SW 1271 (cell line): ENCODE data around the gene TBC1D10A.
"Not testable (repeated sequence)": the region's sequence is repeated elsewhere in the genome, so short reads cannot be mapped to it uniquely, and the experiment has no call there.

Source experiments
- DNase-seq, 2 experiments: peaks; one replicate each; lab custom pipeline; 2025; lab: John Stamatoyannopoulos, UW

The TBC1D10A gene

DNA sequence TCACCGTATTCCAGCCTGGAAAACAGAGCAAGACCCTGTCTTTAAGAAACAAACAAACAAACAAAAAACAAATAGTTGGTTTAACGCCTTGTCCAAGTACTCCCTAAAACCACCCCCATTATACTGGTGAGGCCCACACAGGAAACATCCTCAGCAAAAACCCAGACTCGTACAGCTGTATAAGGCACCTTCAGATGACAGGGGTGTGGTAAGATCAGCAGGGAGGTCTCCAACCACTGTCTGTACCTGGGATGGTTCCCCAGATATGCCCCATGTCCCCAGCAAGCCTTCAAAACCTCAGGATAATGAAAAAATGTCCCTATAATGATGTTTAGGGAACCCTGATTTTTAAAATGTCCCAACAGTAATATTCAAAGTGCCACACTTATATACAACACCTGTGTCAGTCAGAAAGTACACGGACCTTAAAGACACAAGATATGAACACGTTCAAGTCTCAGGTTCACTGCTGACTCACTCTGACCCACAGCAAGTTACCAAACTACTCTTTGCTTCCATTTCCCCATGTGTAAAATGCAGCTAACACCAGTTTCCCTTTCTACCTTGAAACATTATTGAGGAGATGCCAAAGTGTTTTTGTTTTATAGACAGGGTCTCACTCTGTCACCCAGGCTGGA lies 20.6 kb upstream of the TBC1D10A start:
- no peak for DNase-seq

- DNase-seq = no peak
These were observed 17.9 kb upstream of the TBC1D10A start for GRCh38 chr22:30344447-30345200.

DNA sequence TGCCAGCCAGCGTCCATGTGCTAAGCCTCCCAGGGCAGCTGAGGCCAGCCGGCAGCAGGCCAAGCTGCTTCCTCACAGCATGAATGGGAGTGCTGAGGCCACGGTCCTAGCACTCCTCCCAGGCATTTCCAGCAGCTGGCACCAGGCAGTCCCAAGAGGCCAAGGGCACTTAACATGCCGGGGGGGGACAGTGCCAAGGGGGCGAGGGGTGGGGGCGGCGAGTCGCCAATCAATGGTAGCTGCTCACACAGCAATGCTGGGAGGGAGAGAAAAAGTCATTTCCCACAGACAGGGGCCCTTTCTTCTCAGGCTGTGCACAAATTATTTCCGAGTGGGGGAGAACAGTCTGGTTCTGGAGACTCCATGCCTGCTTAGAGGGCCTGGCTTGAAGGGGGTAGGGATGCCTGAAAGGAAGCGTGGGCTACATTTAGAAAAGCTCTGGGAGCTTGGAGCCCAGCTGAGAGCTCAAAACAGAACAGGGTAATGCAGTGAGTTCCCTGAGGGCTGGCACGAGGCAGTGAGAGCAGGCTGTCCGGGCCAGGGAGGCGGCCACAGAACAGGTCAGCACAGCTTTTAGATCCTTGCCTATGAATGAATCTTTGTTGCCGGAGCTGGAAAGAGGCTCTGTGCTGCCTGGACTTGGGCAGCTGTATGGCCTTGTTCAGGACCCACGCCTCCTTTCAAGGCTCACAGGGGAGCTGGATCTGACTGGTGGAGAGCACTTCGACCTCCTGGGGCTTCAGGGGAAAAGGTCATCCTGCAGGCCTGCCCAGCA lies 14.4 kb upstream of the TBC1D10A start:
- DNase-seq = no peak

- no peak for DNase-seq
These were observed 12.1 kb upstream of the TBC1D10A start for GRCh38 chr22:30338802-30339201.

- not testable (repeated sequence) for DNase-seq
These were observed 11.6 kb upstream of the TBC1D10A start for GRCh38 chr22:30338341-30338740.

- no peak for DNase-seq
These were observed 10.7 kb upstream of the TBC1D10A start for GRCh38 chr22:30337461-30337778.

GRCh38 chr22:30336752-30337460 lies 10.2 kb upstream of the TBC1D10A start:
- no peak for DNase-seq

- DNase-seq = no peak
These were observed 8.5 kb upstream of the TBC1D10A start for GRCh38 chr22:30335236-30335635.

GRCh38 chr22:30334646-30335045 lies 7.9 kb upstream of the TBC1D10A start:
- DNase-seq = no peak

- no peak for DNase-seq
These were observed 7.0 kb upstream of the TBC1D10A start for GRCh38 chr22:30333707-30334087.

DNA sequence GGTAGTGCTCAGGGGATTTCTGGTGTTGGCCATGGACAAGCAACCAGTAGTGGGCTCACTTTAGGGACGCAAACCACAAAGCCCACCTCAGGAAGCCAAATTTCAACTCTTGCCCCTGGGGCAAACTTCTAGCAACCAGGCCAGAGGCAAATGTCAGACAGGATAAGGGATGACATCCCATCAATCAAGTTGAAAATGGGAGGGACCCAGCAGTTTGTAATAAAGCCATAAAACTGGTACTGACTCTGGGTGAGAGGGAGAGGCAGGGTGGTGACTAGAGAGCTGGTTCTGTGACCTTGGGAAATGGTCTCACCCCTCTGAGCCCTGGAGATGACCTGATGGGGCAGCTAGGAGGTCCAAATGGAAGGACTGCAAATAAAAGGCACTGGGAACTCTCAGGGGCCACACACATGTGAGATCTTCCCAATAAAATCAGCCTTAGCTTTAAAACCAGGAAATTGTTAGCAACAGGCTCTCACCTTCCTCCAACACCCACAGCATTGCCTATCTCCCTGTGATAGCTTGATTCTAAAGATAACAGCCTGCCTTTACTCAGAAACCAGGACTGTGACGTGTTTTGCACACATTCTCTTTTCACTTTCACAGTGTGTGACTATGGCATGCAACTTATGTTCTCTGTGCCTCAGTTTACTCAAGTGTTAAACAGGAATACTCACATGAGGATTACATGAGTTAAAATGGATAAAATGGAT lies 6.4 kb upstream of the TBC1D10A start:
- no peak for DNase-seq

DNA sequence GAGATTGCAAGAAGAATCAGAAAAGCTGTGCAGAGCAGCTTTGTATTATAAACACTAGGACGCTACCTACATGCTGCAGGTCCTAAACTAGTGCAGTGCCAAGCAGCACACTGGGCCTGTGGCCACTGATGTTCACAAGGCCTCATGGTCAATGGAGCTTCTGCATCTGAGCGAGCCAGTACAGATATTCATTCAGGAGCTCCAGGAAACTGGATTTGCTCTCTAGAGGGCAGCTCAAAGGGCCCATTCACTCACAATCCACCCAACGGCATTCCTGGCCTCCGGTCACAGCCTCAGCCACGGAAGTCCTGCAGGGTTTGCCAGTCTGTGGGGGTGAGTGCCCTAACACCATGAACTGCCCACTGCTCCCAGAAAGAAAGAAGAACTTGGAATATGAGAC lies 5.8 kb upstream of the TBC1D10A start:
- no peak for DNase-seq

DNA sequence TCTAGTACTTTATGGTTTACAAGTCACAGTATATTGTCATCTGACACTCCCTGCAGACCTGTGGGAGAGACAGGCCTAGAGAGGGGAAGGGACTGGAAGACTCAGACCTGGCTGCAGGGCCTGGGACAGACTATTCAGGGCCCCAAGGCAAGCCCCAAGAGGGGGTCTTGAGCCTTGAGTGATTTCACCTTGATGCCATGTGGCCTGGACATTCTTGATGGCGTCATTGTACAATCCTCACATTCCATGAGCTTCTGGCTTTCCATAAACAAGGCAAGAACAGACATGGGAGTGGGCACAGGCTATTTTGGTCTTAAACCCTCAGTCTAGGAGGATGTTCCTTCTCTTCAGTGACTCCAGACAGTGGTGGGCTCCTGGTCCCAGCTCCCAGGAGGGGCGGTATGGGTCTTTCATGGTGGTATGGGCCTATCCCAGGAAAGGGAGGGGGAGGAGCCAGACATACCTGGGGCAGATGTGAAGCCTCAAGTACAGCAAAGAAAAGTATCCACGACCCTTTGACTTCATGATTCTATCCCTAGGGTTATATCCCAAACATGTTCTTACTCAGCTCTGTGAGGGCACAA lies 1.8 kb upstream of the TBC1D10A start:
- no peak for DNase-seq

GRCh38 chr22:30327864-30328345 lies 1.2 kb upstream of the TBC1D10A start:
- DNase-seq = no peak

GRCh38 chr22:30326255-30326705 lies 461 bp downstream of the TBC1D10A start:
- DNase-seq = peak in 1 of 2 experiments; percentile 37

DNA sequence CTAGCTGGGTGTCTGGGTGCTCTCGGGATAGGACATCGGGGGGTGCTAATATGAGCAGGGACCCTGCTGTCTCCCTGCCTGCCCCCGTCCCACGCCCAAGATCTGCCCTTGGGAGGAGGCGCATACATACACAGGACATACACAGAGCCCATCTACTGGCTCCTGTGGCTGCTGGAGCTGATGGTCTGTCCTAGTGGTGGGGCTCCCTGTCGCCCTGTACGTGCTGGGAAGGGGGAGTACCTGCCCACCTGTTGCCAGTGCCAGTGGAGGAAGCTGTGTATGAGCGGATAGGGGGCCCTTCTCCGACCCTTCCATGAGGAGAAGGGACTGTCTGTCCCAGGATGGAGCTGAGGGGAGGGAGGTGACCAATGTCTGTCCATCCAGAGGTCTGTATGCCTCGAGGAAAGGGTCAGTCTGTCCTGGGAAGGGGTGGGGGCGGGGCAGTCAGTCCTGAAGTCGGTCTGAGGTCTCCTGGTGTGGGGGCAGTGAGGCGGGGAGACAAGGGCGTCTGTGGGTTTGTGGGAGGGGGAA lies 952 bp downstream of the TBC1D10A start:
- DNase-seq = no peak

- peak; percentile 11 to 59 for DNase-seq
These were observed 1.5 kb downstream of the TBC1D10A start for GRCh38 chr22:30325065-30325720.

DNA sequence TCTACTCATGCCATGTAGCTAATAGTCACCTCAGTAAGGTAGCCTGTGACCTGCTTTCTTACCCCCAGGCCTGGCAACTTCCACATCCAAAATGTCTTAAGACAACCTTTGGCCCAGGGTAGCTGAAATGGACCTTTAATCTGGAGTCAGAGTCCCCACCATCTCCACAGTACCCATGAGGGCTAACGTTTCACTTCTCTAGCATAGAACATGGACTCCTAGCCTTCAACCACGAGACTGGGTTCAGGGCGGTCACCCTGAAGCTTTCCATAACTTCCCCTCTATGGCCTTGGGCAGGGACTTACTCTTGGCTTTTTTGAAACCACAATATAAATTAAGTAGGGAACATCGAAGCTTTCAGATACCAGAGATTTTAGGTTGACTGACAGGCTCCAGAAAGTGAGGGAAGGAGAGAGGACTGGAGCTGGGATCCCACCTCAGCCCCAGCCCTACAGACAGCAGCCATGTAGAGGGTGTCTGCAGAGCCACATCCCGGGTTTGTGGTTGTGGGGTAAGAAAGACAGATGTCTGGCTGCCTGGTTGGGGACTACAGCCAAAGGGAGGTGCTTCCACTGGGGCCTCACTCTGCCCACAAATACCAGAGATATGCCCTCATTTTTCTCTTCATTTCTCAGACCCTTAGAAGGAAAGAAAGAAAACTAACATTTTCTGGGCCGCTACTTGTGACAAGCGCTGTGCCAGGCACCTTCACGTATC lies 2.6 kb downstream of the TBC1D10A start:
- DNase-seq = no peak

DNA sequence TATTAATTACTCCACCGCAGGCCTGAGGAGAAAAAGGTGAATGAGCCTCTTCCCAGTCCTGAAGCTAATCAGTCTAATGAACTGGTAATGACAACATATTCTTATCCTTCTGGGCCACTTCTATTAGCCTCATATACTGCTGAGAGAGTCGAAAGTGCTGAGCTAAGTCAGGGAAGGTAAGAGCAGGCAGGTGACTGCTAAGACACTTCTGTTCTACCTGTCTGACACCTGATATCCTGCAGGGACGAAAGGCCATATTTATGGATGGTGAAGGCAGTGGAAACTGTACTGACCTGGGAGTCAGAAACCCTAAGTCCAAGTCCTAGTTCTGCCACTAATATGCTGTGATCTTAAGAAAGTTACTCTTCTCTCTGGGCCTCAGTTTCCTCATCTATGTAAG lies 3.5 kb downstream of the TBC1D10A start:
- DNase-seq = no peak

DNA sequence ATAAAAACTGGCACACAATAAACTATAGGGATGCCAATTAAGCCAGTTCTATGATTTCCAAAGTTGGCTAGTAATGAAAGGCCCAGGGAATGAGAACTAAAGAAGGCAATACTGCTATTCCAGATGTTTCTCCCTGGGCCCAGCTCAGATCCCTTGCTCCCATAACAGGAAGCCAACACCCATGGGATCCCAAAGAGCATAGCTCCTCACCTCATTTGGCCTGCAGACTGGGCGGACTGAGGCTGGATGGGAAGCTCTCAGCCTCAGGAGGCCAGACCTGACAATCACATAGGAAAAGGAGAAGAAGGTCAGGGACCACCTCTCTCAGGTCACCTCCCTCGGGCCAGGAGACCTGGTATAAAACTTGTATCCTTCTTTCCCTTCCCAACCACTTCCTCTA lies 5.3 kb downstream of the TBC1D10A start:
- DNase-seq = no peak
